GM12892 (cell line): ENCODE measurements around the gene TEAD1.

ENCODE experiments used
- POLR2A ChIP-seq: IDR thresholded peaks from 2 replicates; pipeline ENCODE4 v1.6.1; 2011; ENCODE audit warnings: low read depth, low read length, control low read depth
- TAF1 ChIP-seq: IDR thresholded peaks from 2 replicates; pipeline ENCODE4 v1.6.1; 2011; ENCODE audit warnings: low read depth, mild to moderate bottlenecking, control low read depth, low read length, borderline replicate concordance

- TF ChIP-seq POLR2A (no peak), TAF1 (no peak)
These were observed 103.1 kb downstream of the TEAD1 start for GRCh38 chr11:12777208-12777874.
